GM12878 (cell line): ENCODE results near the gene FMN2. TPM values are rescaled to one million over a fixed set of nuclear protein-coding genes. Genes with fewer than 3 reads are reported as not detected.
A peak's percentile ranks its signal among the peaks of the same experiment; 100 is the strongest.

ENCODE experiments used
- ATAC-seq: fragments of 200-7000 bp; cut with Tn5 transposase; 3 replicates; pipeline ENCODE4 v1.9.1; 2020; ENCODE audit warnings: mild to moderate bottlenecking, moderate library complexity
- BruUV-seq: library from RNA; stranded (reverse); fragments of 400-500 nt; replicated peaks from 2 replicates; lab custom pipeline; 2021; lab: Mats Ljungman, UMichigan
- CTCF ChIA-PET: fragments of 300-600 bp; sonication (Branson Sonifier 250); formaldehyde crosslinking; extraction: SDS; loops from one replicate; lab custom pipeline; 2021; ENCODE audit warnings: inconsistent platforms; lab: Yijun Ruan, JAX
- POLR2A ChIA-PET: fragments of 350-600 bp; formaldehyde crosslinking; extraction: SDS; loops from one replicate; lab custom pipeline; 2021; ENCODE audit warnings: inconsistent platforms; lab: Charles Lee
- RAD21 ChIA-PET: fragments of 300-600 bp; sonication (Branson Sonifier 250); formaldehyde crosslinking; loops from one replicate; lab custom pipeline; 2023; ENCODE audit warnings: antibody characterized with exemption; ENCODE audit not compliant: unreplicated experiment; lab: Charles Lee
- SMC1A ChIA-PET: fragments of 300-600 bp; sonication (Branson Sonifier 250); formaldehyde crosslinking; loops from one replicate; lab custom pipeline; 2023; ENCODE audit not compliant: unreplicated experiment, uncharacterized antibody; lab: Charles Lee
- DNase-seq: peaks from one replicate; pipeline ENCODE4 v3.0.0-alpha.2; 2011; ENCODE audit warnings: low read depth, low spot score
- FAIRE-seq: peaks from 3 replicates; lab custom pipeline; 2011; peaks lifted over from hg19 to GRCh38; lab: Jason Lieb, UNC
- H2AFZ ChIP-seq: 2 replicates; pipeline ENCODE4 v1.6.0; 2011; ENCODE audit warnings: low read depth, low read length, control low read depth; ENCODE audit not compliant: control insufficient read depth
- H3K27ac ChIP-seq: 2 replicates; pipeline ENCODE4 v1.5.1; 2011; ENCODE audit warnings: control low read depth; ENCODE audit not compliant: control insufficient read depth, insufficient read depth
- H3K27me3 ChIP-seq, 2 experiments: replicated peaks in 1 of 2; 2 replicates each; pipeline versions ENCODE4 v1.6.0 to v1.6.1; 2011; ENCODE audit warnings: low read length in 1 of 2; ENCODE audit not compliant: control insufficient read depth in 2 of 2, insufficient read depth in 2 of 2
- H3K36me3 ChIP-seq, 2 experiments: 2 replicates each; pipeline ENCODE4 v1.5.1; 2011; ENCODE audit warnings: low read length in 1 of 2; ENCODE audit not compliant: control insufficient read depth in 2 of 2, insufficient read depth in 2 of 2
- H3K4me1 ChIP-seq: 2 replicates; pipeline ENCODE4 v1.6.1; 2011; ENCODE audit warnings: mild to moderate bottlenecking, low read length, moderate library complexity, mixed read lengths; ENCODE audit not compliant: control insufficient read depth, insufficient read depth
- H3K4me2 ChIP-seq: 2 replicates; pipeline ENCODE4 v1.6.0; 2011; ENCODE audit warnings: control low read depth; ENCODE audit not compliant: control insufficient read depth, insufficient read depth
- H3K4me3 ChIP-seq: fragments of 200-600 bp; sonication (generic); 2 replicates; pipeline ENCODE4 v1.5.1; 2016
- H3K79me2 ChIP-seq: 2 replicates; pipeline ENCODE4 v1.6.0; 2011; ENCODE audit warnings: low read length; ENCODE audit not compliant: control insufficient read depth, insufficient read depth
- H3K9ac ChIP-seq: 2 replicates; pipeline ENCODE4 v1.8.0; 2011; ENCODE audit warnings: low read length, control low read depth, mixed read lengths; ENCODE audit not compliant: control insufficient read depth, insufficient read depth
- H3K9me3 ChIP-seq: replicated peaks from 3 replicates; pipeline ENCODE4 v1.5.1; 2011; ENCODE audit warnings: mild to moderate bottlenecking, low read length; ENCODE audit not compliant: control insufficient read depth, insufficient read depth
- H4K20me1 ChIP-seq: 2 replicates; pipeline ENCODE4 v1.6.0; 2011; ENCODE audit not compliant: control insufficient read depth, insufficient read depth
- EED ChIP-seq: sonication (generic); IDR thresholded peaks from 2 replicates; pipeline ENCODE4 v1.6.1; 2016; ENCODE audit warnings: antibody characterized with exemption, low read depth
- EGR1 ChIP-seq, 2 experiments: IDR thresholded peaks; 1 replicate in 1 of 2; 2 replicates in 1 of 2; pipeline ENCODE4 v1.6.1; 2011 to 2012; ENCODE audit warnings: low read depth in 2 of 2, low read length in 2 of 2, borderline replicate concordance in 1 of 2, mild to moderate bottlenecking in 1 of 2, moderate library complexity in 1 of 2
- ETV6 ChIP-seq, 2 experiments: fragments of 450-650 bp in 1 of 2; IDR thresholded peaks in 1 of 2; conservative IDR thresholded peaks in 1 of 2; 2 replicates each; pipeline ENCODE4 v1.6.1; 2014; ENCODE audit warnings: antibody characterized with exemption in 1 of 2, borderline replicate concordance in 1 of 2, low read depth in 1 of 2, mild to moderate bottlenecking in 1 of 2, moderate library complexity in 1 of 2
- MEF2A ChIP-seq: IDR thresholded peaks from 2 replicates; pipeline ENCODE4 v1.6.1; 2011; ENCODE audit warnings: low read depth, mild to moderate bottlenecking, low read length, moderate library complexity; ENCODE audit not compliant: insufficient read depth
- MEF2B ChIP-seq: fragments of 450-650 bp; IDR thresholded peaks from 2 replicates; pipeline ENCODE4 v1.6.1; 2018; ENCODE audit warnings: mild to moderate bottlenecking, moderate library complexity; ENCODE audit not compliant: partially characterized antibody, poor library complexity, severe bottlenecking
- WGBS: methylation state at CpG from one replicate; pipeline ENCODE4 v1.1.6; 2016; ENCODE audit warnings: low lambda C conversion rate; ENCODE audit not compliant: insufficient replicate concordance, insufficient coverage; ENCODE audit errors: missing lambda C conversion rate; 5-methylcytosine and 5-hydroxymethylcytosine counted together
- in situ Hi-C: fragments of 300-500 bp; cut with MboI; formaldehyde crosslinking; loops from 9 replicates; pipeline ENCODE4 v1.14.3; 2018; ENCODE audit warnings: mixed read lengths
- intact Hi-C: fragments of 100-400 bp; cut with micrococcal nuclease; formaldehyde crosslinking; loops from one replicate; pipeline ENCODE4 v1.14.2; 2022; ENCODE audit not compliant: unreplicated experiment
- polyA plus RNA-seq, 11 experiments: library from polyadenylated mRNA; depleted of rRNA in 4 of 11; unstranded in 6 of 11; stranded (reverse) in 5 of 11; fragments of >200 nt; fragmentation: Nextera tagmentation in 4 of 11; fragmentation: Illumina TruSeq in 1 of 11; extraction: Ambion mirVana in 4 of 11; extraction: Trizol in 1 of 11; gene quantifications; 1 replicate in 1 of 11; 2 replicates in 10 of 11; pipeline versions ENCODE4 v1.2.1 to v1.2.3, GENCODE V29; 2011 to 2016; ENCODE audit warnings: inconsistent platforms in 2 of 11, missing spikeins in 2 of 11, low read depth in 1 of 11
- total RNA-seq, 4 experiments: library from RNA; depleted of rRNA in 3 of 4; stranded (reverse); fragments of >200 nt in 3 of 4; fragmentation: Illumina TruSeq in 1 of 4; extraction: Trizol in 1 of 4; gene quantifications; 2 replicates each; pipeline versions ENCODE4 v1.2.1 to v1.2.3, GENCODE V29; 2013 to 2021
- TF ChIP-seq, protein P1 (sequence below), 3 experiments: IDR thresholded peaks in 2 of 3; conservative IDR thresholded peaks in 1 of 3; 2 replicates each; pipeline ENCODE4 v1.5.1; 2011; ENCODE audit warnings: low read depth in 3 of 3, low read length in 3 of 3, mild to moderate bottlenecking in 3 of 3, control low read depth in 2 of 3, moderate library complexity in 2 of 3, inconsistent platforms in 1 of 3, mixed read lengths in 1 of 3; ENCODE audit not compliant: control insufficient read depth in 2 of 3, insufficient read depth in 1 of 3; ENCODE audit errors: extremely low read depth in 1 of 3
- TF ChIP-seq, protein P2 (sequence below): IDR thresholded peaks from 2 replicates; pipeline ENCODE4 v1.6.1; 2012; ENCODE audit warnings: low read depth, low read length, improper control_type of control experiment
- TF ChIP-seq, protein P3 (sequence below): fragments of 450-650 bp; IDR thresholded peaks from 2 replicates; pipeline ENCODE4 v1.6.1; 2017; ENCODE audit warnings: mild to moderate bottlenecking, moderate library complexity

The FMN2 gene
- total and polyA plus RNA-seq, 10 of the 15 experiments (the other 5 are each of a cell fraction or from before 2014, with no cell fraction given): 0.60 TPM; not detected in 9

- TF ChIP-seq, protein P1, sequence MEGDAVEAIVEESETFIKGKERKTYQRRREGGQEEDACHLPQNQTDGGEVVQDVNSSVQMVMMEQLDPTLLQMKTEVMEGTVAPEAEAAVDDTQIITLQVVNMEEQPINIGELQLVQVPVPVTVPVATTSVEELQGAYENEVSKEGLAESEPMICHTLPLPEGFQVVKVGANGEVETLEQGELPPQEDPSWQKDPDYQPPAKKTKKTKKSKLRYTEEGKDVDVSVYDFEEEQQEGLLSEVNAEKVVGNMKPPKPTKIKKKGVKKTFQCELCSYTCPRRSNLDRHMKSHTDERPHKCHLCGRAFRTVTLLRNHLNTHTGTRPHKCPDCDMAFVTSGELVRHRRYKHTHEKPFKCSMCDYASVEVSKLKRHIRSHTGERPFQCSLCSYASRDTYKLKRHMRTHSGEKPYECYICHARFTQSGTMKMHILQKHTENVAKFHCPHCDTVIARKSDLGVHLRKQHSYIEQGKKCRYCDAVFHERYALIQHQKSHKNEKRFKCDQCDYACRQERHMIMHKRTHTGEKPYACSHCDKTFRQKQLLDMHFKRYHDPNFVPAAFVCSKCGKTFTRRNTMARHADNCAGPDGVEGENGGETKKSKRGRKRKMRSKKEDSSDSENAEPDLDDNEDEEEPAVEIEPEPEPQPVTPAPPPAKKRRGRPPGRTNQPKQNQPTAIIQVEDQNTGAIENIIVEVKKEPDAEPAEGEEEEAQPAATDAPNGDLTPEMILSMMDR (IDR thresholded peaks at IDR 0.05 in 2 of 3, conservative IDR thresholded peaks at IDR 0.05 in 1 of 3; ENCODE audit: control insufficient read depth in 2 of 3, extremely low read depth in 1 of 3, insufficient read depth in 1 of 3, low read depth in 3 of 3, low read length in 3 of 3): no peak
- no peak for TF ChIP-seq ETV6 (conservative IDR thresholded peaks at IDR 0.05 in 1 of 2, IDR thresholded peaks at IDR 0.05 in 1 of 2; ENCODE audit: borderline replicate concordance in 1 of 2, low read depth in 1 of 2)
- TF ChIP-seq EGR1 (IDR thresholded peaks at IDR 0.05; ENCODE audit: borderline replicate concordance in 1 of 2, low read depth in 2 of 2, low read length in 2 of 2): no peak
- TF ChIP-seq EED: no peak
- TF ChIP-seq, protein P2, sequence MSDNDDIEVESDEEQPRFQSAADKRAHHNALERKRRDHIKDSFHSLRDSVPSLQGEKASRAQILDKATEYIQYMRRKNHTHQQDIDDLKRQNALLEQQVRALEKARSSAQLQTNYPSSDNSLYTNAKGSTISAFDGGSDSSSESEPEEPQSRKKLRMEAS: no peak
- TF ChIP-seq MEF2A: no peak
- TF ChIP-seq, all 136 proteins: peak for 0
Observed at GRCh38 chr1:240522122-240522822, 430.6 kb downstream of the FMN2 start (continued).

DNA sequence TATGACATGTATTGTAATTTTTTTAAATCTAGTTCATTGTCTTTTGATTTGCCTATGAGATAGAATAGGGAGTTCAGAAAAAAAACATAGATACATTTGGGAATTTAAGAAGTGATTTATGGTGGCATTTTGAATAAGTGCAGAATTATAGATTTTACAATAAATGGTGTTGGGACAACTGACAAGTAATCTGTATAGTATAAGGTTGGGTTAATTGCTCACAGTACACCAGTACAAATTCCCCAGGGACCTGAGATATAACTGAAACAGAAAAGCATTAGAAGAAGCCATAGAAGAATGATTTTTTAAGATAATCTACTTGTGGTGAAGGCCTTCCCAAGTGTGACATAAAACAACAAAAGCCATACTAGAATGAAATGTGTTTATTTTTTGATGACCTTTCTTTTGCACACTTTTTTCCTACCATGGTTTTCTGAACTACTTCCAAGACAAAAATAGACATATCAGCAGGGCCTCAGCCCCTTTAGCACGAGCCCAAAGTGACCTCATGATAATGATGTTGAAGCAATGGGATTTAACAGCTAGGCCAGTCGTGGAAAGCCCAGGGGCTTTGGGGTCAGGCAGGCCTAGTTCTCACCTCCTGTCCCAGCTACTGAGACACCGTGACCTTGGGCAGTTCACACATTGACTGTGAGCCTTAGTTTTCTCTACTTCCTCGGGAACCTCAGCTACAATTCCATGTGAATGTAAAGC lies 432.8 kb downstream of the FMN2 start:
- FAIRE-seq: no peak

More for the DNA sequence above, 432.8 kb downstream of the FMN2 start:
- no peak overlapping the region for H3K27ac ChIP-seq
- H4K20me1 ChIP-seq: no peaks in the 10 kb centered on the region
- ChIA-PET CTCF (interaction anchor here (1.9 kb wide), 1 partner anchor 10 kb away, joined by 4 read pairs; no protein-coding TSS in a partner anchor), SMC1A (interaction anchor here (1.0 kb wide), 1 partner anchor 10 kb away, joined by 3 read pairs; no protein-coding TSS in a partner anchor), POLR2A (no interaction called here), RAD21 (no interaction called here)
- no peaks in the 10 kb centered on the region for H3K4me1 ChIP-seq
- 2% methylated on average over 4 of the region's 4 CpGs for WGBS
- no peak for ATAC-seq
- no TSS peak for BruUV-seq
- no peak overlapping the region for H3K4me3 ChIP-seq
- TF ChIP-seq, protein P3, sequence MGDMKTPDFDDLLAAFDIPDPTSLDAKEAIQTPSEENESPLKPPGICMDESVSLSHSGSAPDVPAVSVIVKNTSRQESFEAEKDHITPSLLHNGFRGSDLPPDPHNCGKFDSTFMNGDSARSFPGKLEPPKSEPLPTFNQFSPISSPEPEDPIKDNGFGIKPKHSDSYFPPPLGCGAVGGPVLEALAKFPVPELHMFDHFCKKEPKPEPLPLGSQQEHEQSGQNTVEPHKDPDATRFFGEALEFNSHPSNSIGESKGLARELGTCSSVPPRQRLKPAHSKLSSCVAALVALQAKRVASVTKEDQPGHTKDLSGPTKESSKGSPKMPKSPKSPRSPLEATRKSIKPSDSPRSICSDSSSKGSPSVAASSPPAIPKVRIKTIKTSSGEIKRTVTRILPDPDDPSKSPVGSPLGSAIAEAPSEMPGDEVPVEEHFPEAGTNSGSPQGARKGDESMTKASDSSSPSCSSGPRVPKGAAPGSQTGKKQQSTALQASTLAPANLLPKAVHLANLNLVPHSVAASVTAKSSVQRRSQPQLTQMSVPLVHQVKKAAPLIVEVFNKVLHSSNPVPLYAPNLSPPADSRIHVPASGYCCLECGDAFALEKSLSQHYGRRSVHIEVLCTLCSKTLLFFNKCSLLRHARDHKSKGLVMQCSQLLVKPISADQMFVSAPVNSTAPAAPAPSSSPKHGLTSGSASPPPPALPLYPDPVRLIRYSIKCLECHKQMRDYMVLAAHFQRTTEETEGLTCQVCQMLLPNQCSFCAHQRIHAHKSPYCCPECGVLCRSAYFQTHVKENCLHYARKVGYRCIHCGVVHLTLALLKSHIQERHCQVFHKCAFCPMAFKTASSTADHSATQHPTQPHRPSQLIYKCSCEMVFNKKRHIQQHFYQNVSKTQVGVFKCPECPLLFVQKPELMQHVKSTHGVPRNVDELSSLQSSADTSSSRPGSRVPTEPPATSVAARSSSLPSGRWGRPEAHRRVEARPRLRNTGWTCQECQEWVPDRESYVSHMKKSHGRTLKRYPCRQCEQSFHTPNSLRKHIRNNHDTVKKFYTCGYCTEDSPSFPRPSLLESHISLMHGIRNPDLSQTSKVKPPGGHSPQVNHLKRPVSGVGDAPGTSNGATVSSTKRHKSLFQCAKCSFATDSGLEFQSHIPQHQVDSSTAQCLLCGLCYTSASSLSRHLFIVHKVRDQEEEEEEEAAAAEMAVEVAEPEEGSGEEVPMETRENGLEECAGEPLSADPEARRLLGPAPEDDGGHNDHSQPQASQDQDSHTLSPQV: no peak
- peak; percentile 45 for TF ChIP-seq MEF2B
- no peak overlapping the region for H3K4me2 ChIP-seq
- H2AFZ ChIP-seq: no peak overlapping the region
- no peaks in the 10 kb centered on the region for H3K79me2 ChIP-seq
- in situ Hi-C loops (no loop called here), intact Hi-C loops (no loop called here)
- no peak for DNase-seq
- H3K27me3 ChIP-seq: no peaks in the 10 kb centered on the region
- no peaks in the 10 kb centered on the region for H3K36me3 ChIP-seq
- H3K9ac ChIP-seq: no peak overlapping the region
- no peaks in the 10 kb centered on the region for H3K9me3 ChIP-seq
